Smooth muscle cell (in vitro differentiated cells): ENCODE results near the gene POU2AF1. TPM values are rescaled to one million over a fixed set of nuclear protein-coding genes. Genes with fewer than 3 reads are reported as not detected.

Experiments
- DNase-seq: peaks from one replicate; lab custom pipeline; 2025; ENCODE audit not compliant: unreplicated experiment; lab: John Stamatoyannopoulos, UW
- H2AFZ ChIP-seq: fragments of 200-600 bp; sonication (generic); 2 replicates; pipeline ENCODE4 v1.6.0; 2016; ENCODE audit warnings: antibody characterized with exemption, low read depth, mild to moderate bottlenecking
- H3F3A ChIP-seq: fragments of 200-600 bp; sonication (generic); 2 replicates; pipeline ENCODE4 v1.6.0; 2017; ENCODE audit warnings: antibody characterized with exemption, low read depth
- H3K27ac ChIP-seq: fragments of 200-600 bp; sonication (generic); 2 replicates; pipeline ENCODE4 v1.5.1; 2016; ENCODE audit warnings: low read depth, mild to moderate bottlenecking
- H3K27me3 ChIP-seq: fragments of 200-600 bp; sonication (generic); 2 replicates; pipeline ENCODE4 v1.6.1; 2016; ENCODE audit warnings: low read depth, mild to moderate bottlenecking
- H3K36me3 ChIP-seq: fragments of 200-600 bp; sonication (generic); 2 replicates; pipeline ENCODE4 v1.5.1; 2016; ENCODE audit warnings: low read depth
- H3K4me1 ChIP-seq: fragments of 200-600 bp; sonication (generic); 2 replicates; pipeline ENCODE4 v1.5.1; 2016; ENCODE audit warnings: low read depth
- H3K4me2 ChIP-seq: fragments of 200-600 bp; sonication (generic); 2 replicates; pipeline ENCODE4 v1.6.0; 2016; ENCODE audit warnings: mild to moderate bottlenecking
- H3K4me3 ChIP-seq: fragments of 200-600 bp; sonication (generic); 2 replicates; pipeline ENCODE4 v1.5.1; 2016; ENCODE audit warnings: mild to moderate bottlenecking
- H3K79me2 ChIP-seq: fragments of 200-600 bp; sonication (generic); 2 replicates; pipeline ENCODE4 v1.6.0; 2016; ENCODE audit warnings: low read depth, mild to moderate bottlenecking
- H3K9ac ChIP-seq: fragments of 200-600 bp; sonication (generic); 2 replicates; pipeline ENCODE4 v1.6.0; 2016; ENCODE audit warnings: low read depth
- H3K9me3 ChIP-seq: fragments of 200-600 bp; sonication (generic); replicated peaks from 2 replicates; pipeline ENCODE4 v1.5.1; 2016; ENCODE audit warnings: low read depth
- H4K20me1 ChIP-seq: fragments of 200-600 bp; sonication (generic); 2 replicates; pipeline ENCODE4 v1.6.0; 2016; ENCODE audit warnings: low read depth
- WGBS: methylation state at CpG from one replicate; pipeline ENCODE4 v1.1.7; 2016; ENCODE audit warnings: low lambda C conversion rate; 5-methylcytosine and 5-hydroxymethylcytosine counted together
- polyA plus RNA-seq: library from polyadenylated mRNA; unstranded; fragments of >200 nt; fragmentation: Nextera tagmentation; extraction: Ambion mirVana; gene quantifications from 2 replicates; pipeline ENCODE4 v1.2.1, GENCODE V29; 2016
- total RNA-seq: library from RNA; depleted of rRNA; stranded (reverse); fragments of >200 nt; gene quantifications from 2 replicates; pipeline ENCODE4 v1.2.3, GENCODE V29; 2014
- TF ChIP-seq, protein P1 (sequence below): fragments of 200-600 bp; sonication (generic); IDR thresholded peaks from 2 replicates; pipeline ENCODE4 v1.5.1; 2017; ENCODE audit warnings: borderline replicate concordance, mild to moderate bottlenecking, antibody characterized with exemption; ENCODE audit not compliant: insufficient read depth, poor library complexity, severe bottlenecking

POU2AF1 gene
- total and polyA plus RNA-seq, 2 experiments from 2014 or later, result not detected

DNA sequence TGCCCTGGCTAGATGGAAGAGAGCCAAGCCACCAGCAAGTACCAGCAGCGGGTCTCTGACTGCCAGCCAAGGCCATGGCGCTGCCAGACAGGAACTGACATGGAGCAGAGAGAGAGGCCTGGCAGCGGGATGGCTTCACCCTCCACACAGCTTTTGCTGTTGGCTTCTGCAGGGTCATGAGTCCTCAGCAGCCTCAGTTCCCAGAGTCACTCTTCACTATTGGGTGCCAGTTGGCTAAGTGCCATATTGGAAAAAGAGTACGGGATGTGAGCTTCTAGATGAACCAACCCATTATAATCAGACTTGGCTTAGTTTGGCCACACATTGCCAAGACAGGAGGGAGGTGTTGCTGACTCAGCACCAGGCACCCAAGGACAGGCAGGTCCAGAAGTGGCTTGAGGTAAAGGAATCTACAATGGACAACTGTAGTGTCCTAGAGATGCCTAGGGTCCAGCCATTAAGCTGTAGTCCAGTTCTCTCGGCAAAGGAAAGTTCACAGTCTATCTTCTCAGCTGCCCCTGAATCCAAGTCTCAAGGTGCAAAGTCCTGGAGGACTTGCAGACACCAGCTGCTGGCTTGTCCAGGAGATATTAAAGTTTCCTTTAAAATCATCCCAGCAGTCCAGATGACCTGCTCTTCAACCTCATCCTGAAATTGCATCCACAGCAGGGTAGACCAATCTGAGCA is 40.7 kb upstream of the POU2AF1 start:
- H3K4me3 ChIP-seq, result no peak overlapping the region
- no peaks in the 10 kb centered on the region for H3K27me3 ChIP-seq
- no peak overlapping the region for H3K27ac ChIP-seq
- no peak overlapping the region for H3K4me2 ChIP-seq
- TF ChIP-seq, protein P1, sequence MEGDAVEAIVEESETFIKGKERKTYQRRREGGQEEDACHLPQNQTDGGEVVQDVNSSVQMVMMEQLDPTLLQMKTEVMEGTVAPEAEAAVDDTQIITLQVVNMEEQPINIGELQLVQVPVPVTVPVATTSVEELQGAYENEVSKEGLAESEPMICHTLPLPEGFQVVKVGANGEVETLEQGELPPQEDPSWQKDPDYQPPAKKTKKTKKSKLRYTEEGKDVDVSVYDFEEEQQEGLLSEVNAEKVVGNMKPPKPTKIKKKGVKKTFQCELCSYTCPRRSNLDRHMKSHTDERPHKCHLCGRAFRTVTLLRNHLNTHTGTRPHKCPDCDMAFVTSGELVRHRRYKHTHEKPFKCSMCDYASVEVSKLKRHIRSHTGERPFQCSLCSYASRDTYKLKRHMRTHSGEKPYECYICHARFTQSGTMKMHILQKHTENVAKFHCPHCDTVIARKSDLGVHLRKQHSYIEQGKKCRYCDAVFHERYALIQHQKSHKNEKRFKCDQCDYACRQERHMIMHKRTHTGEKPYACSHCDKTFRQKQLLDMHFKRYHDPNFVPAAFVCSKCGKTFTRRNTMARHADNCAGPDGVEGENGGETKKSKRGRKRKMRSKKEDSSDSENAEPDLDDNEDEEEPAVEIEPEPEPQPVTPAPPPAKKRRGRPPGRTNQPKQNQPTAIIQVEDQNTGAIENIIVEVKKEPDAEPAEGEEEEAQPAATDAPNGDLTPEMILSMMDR, result no peak
- no peaks in the 10 kb centered on the region for H3K79me2 ChIP-seq
- no peaks in the 10 kb centered on the region for H4K20me1 ChIP-seq
- no peaks in the 10 kb centered on the region for H3K36me3 ChIP-seq
- no peaks in the 10 kb centered on the region for H3K4me1 ChIP-seq
- H3K9ac ChIP-seq, result no peak overlapping the region
- H2AFZ ChIP-seq, result no peak overlapping the region
- H3K9me3 ChIP-seq, result no peaks in the 10 kb centered on the region
- 71% methylated on average over 5 of the region's 5 CpGs for WGBS
- no peak for DNase-seq
- no peaks in the 10 kb centered on the region for H3F3A ChIP-seq

DNA sequence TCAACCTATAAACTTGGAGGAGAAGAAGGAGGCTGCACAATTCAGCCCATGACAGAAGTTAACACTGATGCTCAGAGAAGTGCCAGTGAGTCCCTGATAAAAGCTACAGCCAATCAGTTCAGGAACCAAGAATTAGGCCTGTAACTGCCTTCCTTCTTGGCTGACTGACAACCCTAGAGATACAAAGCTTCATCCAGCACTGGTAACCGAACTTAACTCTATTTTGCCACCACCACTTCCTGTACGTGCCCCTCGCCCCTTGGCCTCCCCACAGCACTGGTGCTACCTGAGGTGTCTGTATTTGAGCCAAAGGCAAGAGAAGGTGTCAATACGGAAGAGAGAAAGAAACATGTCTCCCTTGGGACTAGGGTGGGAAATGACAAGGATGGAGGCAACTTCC is 40.1 kb upstream of the POU2AF1 start:
- Histone ChIP-seq H4K20me1 (no peaks in the 10 kb centered on the region), H3K9me3 (no peaks in the 10 kb centered on the region), H3K4me2 (no peak overlapping the region), H3K79me2 (no peaks in the 10 kb centered on the region), H3K27me3 (no peaks in the 10 kb centered on the region), H3K9ac (no peak overlapping the region), H3K4me3 (no peak overlapping the region), H3K4me1 (no peaks in the 10 kb centered on the region), H3K27ac (no peak overlapping the region), H3F3A (no peaks in the 10 kb centered on the region), H2AFZ (no peak overlapping the region), H3K36me3 (no peaks in the 10 kb centered on the region)
- TF ChIP-seq, protein P1, result no peak
- DNase-seq, result no peak
- WGBS, result 95% methylated on average over 4 of the region's 4 CpGs

DNA sequence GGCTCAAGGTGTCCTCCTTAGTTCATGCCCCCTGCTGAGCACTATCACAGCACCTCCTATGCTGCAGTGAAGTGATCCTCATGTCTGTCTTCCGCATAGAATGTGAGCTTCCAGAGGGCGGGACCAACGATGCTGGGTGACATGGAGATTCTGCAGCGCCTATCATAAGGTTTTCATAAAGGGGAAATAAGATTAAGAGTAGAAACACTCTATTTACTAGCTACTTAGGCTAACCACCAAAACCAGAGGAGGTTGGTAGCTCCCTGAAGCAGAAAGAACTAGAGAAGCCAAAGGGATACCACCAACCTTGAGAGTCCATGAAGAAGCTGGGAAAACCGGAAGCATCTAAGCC is 39.3 kb upstream of the POU2AF1 start:
- H3F3A ChIP-seq, result no peaks in the 10 kb centered on the region
- WGBS, result 80% methylated on average over 5 of the region's 5 CpGs
- H3K4me3 ChIP-seq, result no peak overlapping the region
- no peak overlapping the region for H2AFZ ChIP-seq
- H3K27me3 ChIP-seq, result no peaks in the 10 kb centered on the region
- H3K36me3 ChIP-seq, result no peaks in the 10 kb centered on the region
- H3K4me1 ChIP-seq, result no peaks in the 10 kb centered on the region
- no peak for DNase-seq
- H3K27ac ChIP-seq, result no peak overlapping the region
- H4K20me1 ChIP-seq, result no peaks in the 10 kb centered on the region
- no peak overlapping the region for H3K9ac ChIP-seq
- no peaks in the 10 kb centered on the region for H3K9me3 ChIP-seq
- TF ChIP-seq, protein P1, result no peak
- no peaks in the 10 kb centered on the region for H3K79me2 ChIP-seq
- H3K4me2 ChIP-seq, result no peak overlapping the region
